K562 (cell line): ENCODE measurements around the gene ZDHHC8. TPM values are rescaled to one million over a fixed set of nuclear protein-coding genes. Genes with fewer than 3 reads are reported as not detected.
A peak's percentile ranks its signal among the peaks of the same experiment; 100 is the strongest.

Experiments
- ARHGAP35 ChIP-seq: fragments of 450-650 bp; IDR thresholded peaks from 2 replicates; pipeline ENCODE4 v1.6.1; 2018; ENCODE audit not compliant: partially characterized antibody
- C11orf30 ChIP-seq: fragments of 450-650 bp; IDR thresholded peaks from 2 replicates; pipeline ENCODE4 v1.6.1; 2016; ENCODE audit warnings: low read depth, mild to moderate bottlenecking
- CHD7 ChIP-seq: fragments of 200-600 bp; sonication (generic); IDR thresholded peaks from one replicate; pipeline ENCODE4 v1.6.1; 2012; ENCODE audit warnings: mild to moderate bottlenecking, low read depth, low read length, inconsistent platforms
- CLOCK ChIP-seq: fragments of 250-450 bp; sonication (Bioruptor Pico); IDR thresholded peaks from 2 replicates; pipeline ENCODE4 v1.4.0; 2020; ENCODE audit warnings: mild to moderate bottlenecking, moderate library complexity, borderline replicate concordance
- EWSR1 ChIP-seq: fragments of 450-650 bp; IDR thresholded peaks from 2 replicates; pipeline ENCODE4 v1.6.1; 2018; ENCODE audit warnings: borderline replicate concordance, mild to moderate bottlenecking, low read depth, moderate library complexity; ENCODE audit not compliant: partially characterized antibody
- MIER1 ChIP-seq: fragments of 450-650 bp; IDR thresholded peaks from 2 replicates; pipeline ENCODE4 v1.6.1; 2016; ENCODE audit warnings: antibody characterized with exemption, mild to moderate bottlenecking, low read depth
- NBN ChIP-seq: fragments of 450-650 bp; IDR thresholded peaks from 2 replicates; pipeline ENCODE4 v1.6.1; 2016; ENCODE audit warnings: low read depth, mild to moderate bottlenecking
- POLR3G ChIP-seq: IDR thresholded peaks from 2 replicates; pipeline ENCODE4 v1.6.1; 2011; ENCODE audit not compliant: insufficient read length, insufficient replicate concordance; ENCODE audit errors: extremely low read depth
- SIRT6 ChIP-seq: IDR thresholded peaks from one replicate; pipeline ENCODE4 v1.6.1; 2012; ENCODE audit warnings: low read depth, mild to moderate bottlenecking, control low read depth, inconsistent platforms, low read length, moderate library complexity
- TCF7 ChIP-seq: sonication (generic); IDR thresholded peaks from 2 replicates; pipeline ENCODE4 v1.6.1; 2016; ENCODE audit warnings: antibody characterized with exemption, borderline replicate concordance
- ZNF699 ChIP-seq: fragments of 250-450 bp; sonication (Bioruptor Pico); IDR thresholded peaks from 2 replicates; pipeline ENCODE4 v1.8.0; 2021; ENCODE audit warnings: mild to moderate bottlenecking, moderate library complexity; ENCODE audit not compliant: insufficient replicate concordance
- polyA plus RNA-seq, 8 experiments: library from polyadenylated mRNA; depleted of rRNA in 4 of 8; stranded (reverse) in 5 of 8; unstranded in 3 of 8; fragments of >200 nt; fragmentation: Nextera tagmentation in 2 of 8; fragmentation: Illumina TruSeq in 1 of 8; extraction: Ambion mirVana in 2 of 8; extraction: Trizol in 1 of 8; gene quantifications; 2 replicates each; pipeline versions ENCODE4 v1.2.1 to v1.2.3, GENCODE V29; 2011 to 2014; ENCODE audit warnings: inconsistent platforms in 1 of 8, missing spikeins in 1 of 8
- total RNA-seq, 7 experiments: library from RNA; depleted of rRNA in 6 of 7; stranded (reverse); fragments of >200 nt in 6 of 7; fragmentation: Illumina TruSeq in 2 of 7; extraction: Trizol in 2 of 7; gene quantifications; 2 replicates each; pipeline versions ENCODE4 v1.2.1 to v1.2.3, GENCODE V29; 2011 to 2021; ENCODE audit warnings: low replicate concordance in 1 of 7
- TF ChIP-seq, protein P1 (sequence below): fragments of 250-450 bp; sonication (Bioruptor Pico); IDR thresholded peaks from 2 replicates; pipeline ENCODE4 v1.5.0; 2021

The ZDHHC8 gene
- total and polyA plus RNA-seq, 9 of the 15 experiments (the other 6 are each of a cell fraction or from before 2014, with no cell fraction given), result 0.04 to 109 (median 16.4) TPM

GRCh38 chr22:20128902-20129746, 2.5 kb upstream of the ZDHHC8 start (continued):
- no peak for TF ChIP-seq MIER1
- TF ChIP-seq POLR3G, result no peak
- TF ChIP-seq CHD7, result peak; percentile 88
- no peak for TF ChIP-seq ARHGAP35
- TF ChIP-seq, protein P1, sequence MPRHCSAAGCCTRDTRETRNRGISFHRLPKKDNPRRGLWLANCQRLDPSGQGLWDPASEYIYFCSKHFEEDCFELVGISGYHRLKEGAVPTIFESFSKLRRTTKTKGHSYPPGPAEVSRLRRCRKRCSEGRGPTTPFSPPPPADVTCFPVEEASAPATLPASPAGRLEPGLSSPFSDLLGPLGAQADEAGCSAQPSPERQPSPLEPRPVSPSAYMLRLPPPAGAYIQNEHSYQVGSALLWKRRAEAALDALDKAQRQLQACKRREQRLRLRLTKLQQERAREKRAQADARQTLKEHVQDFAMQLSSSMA (CRISPR knock-in tag), result no peak
- TF ChIP-seq SIRT6, result no peak
- no peak for TF ChIP-seq EWSR1
- TF ChIP-seq NBN, result no peak; the same call in 1 of the 2 replicates
- TF ChIP-seq C11orf30, result no peak
- TF ChIP-seq CLOCK (CRISPR knock-in tag), result no peak
- no peak for TF ChIP-seq ZNF699 (CRISPR knock-in tag)
- TF ChIP-seq TCF7, result peak; percentile 78
